ENCODE measurements around the gene SUFU. TPM values are rescaled to one million over a fixed set of nuclear protein-coding genes. Genes with fewer than 3 reads are reported as not detected.

Gene SUFU
- total and polyA plus RNA-seq, 2 of the 13 experiments (the other 11 are each of a cell fraction or from before 2014, with no cell fraction given) = 2.9 to 5.5 TPM

- TF ChIP-seq ZUFSP (CRISPR knock-in tag; IDR thresholded peaks at IDR 0.05; ENCODE audit: borderline replicate concordance) (no peak), CCDC6 (CRISPR knock-in tag; IDR thresholded peaks at IDR 0.05) (peak; percentile 91; the same call in 1 of the 2 replicates), ZNF564 (CRISPR knock-in tag; IDR thresholded peaks at IDR 0.05) (peak; percentile 74; the same call in 1 of the 2 replicates), ZSCAN12 (CRISPR knock-in tag; IDR thresholded peaks at IDR 0.05) (no peak; the same call in 1 of the 2 replicates), ZNF562 (CRISPR knock-in tag; IDR thresholded peaks at IDR 0.05; ENCODE audit: borderline replicate concordance) (peak; percentile 72; the same call in 1 of the 2 replicates), ZSCAN31 (CRISPR knock-in tag; IDR thresholded peaks at IDR 0.05; ENCODE audit: low read depth) (no peak; the same call in 1 of the 2 replicates), SALL1 (CRISPR knock-in tag; IDR thresholded peaks at IDR 0.05) (peak; percentile 88), HDAC2 (CRISPR knock-in tag; IDR thresholded peaks at IDR 0.05) (no peak), JUND (CRISPR knock-in tag; IDR thresholded peaks at IDR 0.05) (0 out of 2 replicates have a peak, but pooled peaks have one; percentile 28), ZBTB42 (CRISPR knock-in tag; IDR thresholded peaks at IDR 0.05) (peak; percentile 86; the same call in 1 of the 2 replicates), ZNF589 (CRISPR knock-in tag; conservative IDR thresholded peaks at IDR 0.05) (0 out of 2 replicates have a peak, but pooled peaks have one; percentile 60), FOXK2 (IDR thresholded peaks at IDR 0.05) (no peak), SCMH1 (CRISPR knock-in tag; IDR thresholded peaks at IDR 0.05; ENCODE audit: borderline replicate concordance) (no peak), NFIB (CRISPR knock-in tag; IDR thresholded peaks at IDR 0.05; ENCODE audit: borderline replicate concordance) (no peak), MYC (CRISPR knock-in tag; IDR thresholded peaks at IDR 0.05; ENCODE audit: borderline replicate concordance) (peak; percentile 98)
- TF ChIP-seq, protein P1, sequence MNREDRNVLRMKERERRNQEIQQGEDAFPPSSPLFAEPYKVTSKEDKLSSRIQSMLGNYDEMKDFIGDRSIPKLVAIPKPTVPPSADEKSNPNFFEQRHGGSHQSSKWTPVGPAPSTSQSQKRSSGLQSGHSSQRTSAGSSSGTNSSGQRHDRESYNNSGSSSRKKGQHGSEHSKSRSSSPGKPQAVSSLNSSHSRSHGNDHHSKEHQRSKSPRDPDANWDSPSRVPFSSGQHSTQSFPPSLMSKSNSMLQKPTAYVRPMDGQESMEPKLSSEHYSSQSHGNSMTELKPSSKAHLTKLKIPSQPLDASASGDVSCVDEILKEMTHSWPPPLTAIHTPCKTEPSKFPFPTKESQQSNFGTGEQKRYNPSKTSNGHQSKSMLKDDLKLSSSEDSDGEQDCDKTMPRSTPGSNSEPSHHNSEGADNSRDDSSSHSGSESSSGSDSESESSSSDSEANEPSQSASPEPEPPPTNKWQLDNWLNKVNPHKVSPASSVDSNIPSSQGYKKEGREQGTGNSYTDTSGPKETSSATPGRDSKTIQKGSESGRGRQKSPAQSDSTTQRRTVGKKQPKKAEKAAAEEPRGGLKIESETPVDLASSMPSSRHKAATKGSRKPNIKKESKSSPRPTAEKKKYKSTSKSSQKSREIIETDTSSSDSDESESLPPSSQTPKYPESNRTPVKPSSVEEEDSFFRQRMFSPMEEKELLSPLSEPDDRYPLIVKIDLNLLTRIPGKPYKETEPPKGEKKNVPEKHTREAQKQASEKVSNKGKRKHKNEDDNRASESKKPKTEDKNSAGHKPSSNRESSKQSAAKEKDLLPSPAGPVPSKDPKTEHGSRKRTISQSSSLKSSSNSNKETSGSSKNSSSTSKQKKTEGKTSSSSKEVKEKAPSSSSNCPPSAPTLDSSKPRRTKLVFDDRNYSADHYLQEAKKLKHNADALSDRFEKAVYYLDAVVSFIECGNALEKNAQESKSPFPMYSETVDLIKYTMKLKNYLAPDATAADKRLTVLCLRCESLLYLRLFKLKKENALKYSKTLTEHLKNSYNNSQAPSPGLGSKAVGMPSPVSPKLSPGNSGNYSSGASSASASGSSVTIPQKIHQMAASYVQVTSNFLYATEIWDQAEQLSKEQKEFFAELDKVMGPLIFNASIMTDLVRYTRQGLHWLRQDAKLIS (CRISPR knock-in tag; IDR thresholded peaks at IDR 0.05) = peak; percentile 76
- TF ChIP-seq, protein P2, sequence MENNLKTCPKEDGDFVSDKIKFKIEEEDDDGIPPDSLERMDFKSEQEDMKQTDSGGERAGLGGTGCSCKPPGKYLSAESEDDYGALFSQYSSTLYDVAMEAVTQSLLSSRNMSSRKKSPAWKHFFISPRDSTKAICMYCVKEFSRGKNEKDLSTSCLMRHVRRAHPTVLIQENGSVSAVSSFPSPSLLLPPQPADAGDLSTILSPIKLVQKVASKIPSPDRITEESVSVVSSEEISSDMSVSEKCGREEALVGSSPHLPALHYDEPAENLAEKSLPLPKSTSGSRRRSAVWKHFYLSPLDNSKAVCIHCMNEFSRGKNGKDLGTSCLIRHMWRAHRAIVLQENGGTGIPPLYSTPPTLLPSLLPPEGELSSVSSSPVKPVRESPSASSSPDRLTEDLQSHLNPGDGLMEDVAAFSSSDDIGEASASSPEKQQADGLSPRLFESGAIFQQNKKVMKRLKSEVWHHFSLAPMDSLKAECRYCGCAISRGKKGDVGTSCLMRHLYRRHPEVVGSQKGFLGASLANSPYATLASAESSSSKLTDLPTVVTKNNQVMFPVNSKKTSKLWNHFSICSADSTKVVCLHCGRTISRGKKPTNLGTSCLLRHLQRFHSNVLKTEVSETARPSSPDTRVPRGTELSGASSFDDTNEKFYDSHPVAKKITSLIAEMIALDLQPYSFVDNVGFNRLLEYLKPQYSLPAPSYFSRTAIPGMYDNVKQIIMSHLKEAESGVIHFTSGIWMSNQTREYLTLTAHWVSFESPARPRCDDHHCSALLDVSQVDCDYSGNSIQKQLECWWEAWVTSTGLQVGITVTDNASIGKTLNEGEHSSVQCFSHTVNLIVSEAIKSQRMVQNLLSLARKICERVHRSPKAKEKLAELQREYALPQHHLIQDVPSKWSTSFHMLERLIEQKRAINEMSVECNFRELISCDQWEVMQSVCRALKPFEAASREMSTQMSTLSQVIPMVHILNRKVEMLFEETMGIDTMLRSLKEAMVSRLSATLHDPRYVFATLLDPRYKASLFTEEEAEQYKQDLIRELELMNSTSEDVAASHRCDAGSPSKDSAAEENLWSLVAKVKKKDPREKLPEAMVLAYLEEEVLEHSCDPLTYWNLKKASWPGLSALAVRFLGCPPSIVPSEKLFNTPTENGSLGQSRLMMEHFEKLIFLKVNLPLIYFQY (CRISPR knock-in tag; IDR thresholded peaks at IDR 0.05; ENCODE audit: borderline replicate concordance) = peak; percentile 17; the same call in 1 of the 2 replicates
Observed at GRCh38 chr10:102644646-102645387, 141.0 kb downstream of the SUFU start (continued).

Data from HepG2 (cell line).